DMS79 treated with DMSO at 0.1 percent for 48 hours (cell line): ENCODE results near the gene AKAP13.
"Not testable (repeated sequence)": the region's sequence is repeated elsewhere in the genome, so short reads cannot be mapped to it uniquely, and the experiment has no call there.

ENCODE experiments used
- DNase-seq: peaks from one replicate; lab custom pipeline; 2025; lab: John Stamatoyannopoulos, UW

Gene AKAP13

GRCh38 chr15:85408270-85408746 is 27.9 kb downstream of the AKAP13 start:
- DNase-seq: no peak

DNA sequence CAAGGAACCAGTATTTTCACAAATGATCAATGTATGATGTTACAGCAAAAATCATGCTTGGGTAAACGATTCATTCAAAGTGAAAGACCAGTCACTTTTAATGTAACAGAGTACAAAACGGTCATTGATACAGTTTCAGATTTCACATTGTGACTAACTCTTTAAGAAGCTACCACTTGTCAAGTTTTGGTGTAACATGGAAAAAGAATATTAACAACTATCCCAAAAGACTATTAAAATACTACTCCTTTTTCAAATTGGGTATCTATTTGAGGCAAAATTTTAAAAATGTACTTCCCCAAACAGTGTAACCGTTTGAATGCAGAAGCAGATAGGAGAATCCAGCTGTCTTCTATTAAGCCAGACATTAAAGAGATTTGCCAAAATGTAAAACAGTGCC is 31.7 kb downstream of the AKAP13 start:
- no peak for DNase-seq

- DNase-seq: no peak
Observed at GRCh38 chr15:85412956-85413854, 32.8 kb downstream of the AKAP13 start.

- DNase-seq: no peak
Observed at GRCh38 chr15:85414037-85414436, 33.6 kb downstream of the AKAP13 start.

DNA sequence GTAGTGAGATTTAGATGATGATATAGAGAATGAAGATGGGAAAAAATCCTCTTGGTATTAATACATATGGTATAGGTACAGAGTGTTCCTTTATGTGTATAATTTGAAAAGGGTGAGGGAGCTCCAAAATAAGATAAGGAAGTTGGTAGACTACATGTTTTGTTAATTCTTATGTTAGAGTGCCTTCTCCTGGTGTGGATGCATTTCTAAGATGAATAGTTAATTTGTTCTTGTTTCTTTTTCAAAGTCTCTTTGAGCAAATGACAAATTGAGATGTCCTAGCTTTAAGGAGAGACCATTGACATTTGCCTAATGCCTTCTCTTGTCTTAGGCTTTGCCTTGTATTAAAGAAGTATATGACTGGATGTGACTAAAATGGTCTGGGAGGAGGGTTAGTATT is 34.1 kb downstream of the AKAP13 start:
- DNase-seq: no peak

GRCh38 chr15:85414991-85415390 is 34.6 kb downstream of the AKAP13 start:
- DNase-seq: no peak

- no peak for DNase-seq
Observed at GRCh38 chr15:85415783-85416182, 35.4 kb downstream of the AKAP13 start.

GRCh38 chr15:85417276-85417675 is 36.9 kb downstream of the AKAP13 start:
- no peak for DNase-seq

DNA sequence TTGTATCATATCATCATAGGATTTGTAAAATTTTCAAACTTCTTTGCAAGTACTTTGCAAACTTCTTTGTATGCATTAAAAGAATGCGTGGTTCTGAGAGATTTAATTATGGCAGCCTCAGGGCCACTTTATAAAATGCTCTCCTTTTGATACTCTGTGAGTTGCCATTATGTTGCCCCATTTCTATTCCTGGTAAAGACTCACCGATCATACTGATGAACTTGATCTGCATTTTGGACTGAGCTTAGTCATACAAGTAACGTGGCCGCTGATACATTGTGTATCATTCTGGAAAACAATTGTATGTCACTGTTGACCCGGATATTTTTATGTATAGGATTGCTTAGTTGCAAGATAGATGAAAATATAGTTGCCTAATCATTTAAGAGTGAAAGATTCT is 38.8 kb downstream of the AKAP13 start:
- no peak for DNase-seq

DNA sequence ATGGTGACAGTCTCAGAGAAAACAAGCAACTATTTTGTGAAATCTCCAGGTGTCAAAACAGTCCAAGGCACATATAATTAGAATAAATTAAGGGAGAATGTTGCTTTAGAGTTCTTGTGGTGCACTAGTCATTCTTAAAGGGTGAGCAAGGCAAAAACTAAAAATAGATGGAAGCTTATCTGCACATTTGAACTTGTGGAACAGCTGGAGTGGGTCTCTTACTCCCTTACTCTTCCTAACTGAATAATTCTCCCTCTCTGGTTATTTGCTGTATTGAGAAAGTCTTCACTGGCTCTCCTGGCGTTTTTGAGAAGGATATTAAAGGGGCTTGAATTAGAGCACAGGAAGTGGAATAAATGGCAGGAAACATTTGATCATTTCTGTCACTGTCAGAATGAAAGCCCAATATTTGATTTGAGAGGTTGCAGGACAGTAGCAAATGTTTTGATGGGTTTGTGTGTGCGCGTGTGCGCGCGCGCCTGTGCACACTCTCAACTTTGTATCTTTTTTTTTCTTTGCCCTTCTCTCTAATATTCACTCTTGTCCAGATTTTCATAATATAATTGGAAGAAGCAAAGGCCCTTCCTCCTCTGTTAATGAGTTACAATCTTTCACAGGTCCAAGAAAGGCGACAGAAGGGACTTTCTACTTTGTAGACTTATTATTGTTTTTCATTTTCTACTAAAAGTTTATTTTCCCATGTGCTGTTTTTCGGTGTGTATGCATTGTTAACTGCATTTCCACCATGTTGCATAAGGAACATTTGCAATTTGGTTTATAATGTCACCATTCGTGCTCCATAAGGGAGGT is 40.9 kb downstream of the AKAP13 start:
- no peak for DNase-seq

DNA sequence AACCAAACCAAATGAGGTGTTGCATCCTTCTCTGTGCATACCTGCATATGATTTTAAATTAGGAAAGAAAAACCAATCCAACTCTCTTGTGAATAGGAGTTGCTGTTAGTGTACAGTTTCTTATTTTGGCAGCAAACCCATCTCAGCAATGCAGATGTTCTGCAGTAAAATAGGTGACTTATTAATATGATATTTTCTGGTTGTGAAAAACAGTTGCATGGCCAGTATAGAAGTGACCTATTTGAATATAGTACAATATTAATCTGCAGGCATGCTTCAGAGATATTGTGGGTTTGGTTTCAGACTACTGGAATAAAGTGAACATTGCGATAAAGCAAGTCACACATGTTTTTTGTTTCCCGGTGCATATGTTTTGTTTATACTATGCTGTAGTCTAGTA is 42.2 kb downstream of the AKAP13 start:
- DNase-seq: no peak

DNA sequence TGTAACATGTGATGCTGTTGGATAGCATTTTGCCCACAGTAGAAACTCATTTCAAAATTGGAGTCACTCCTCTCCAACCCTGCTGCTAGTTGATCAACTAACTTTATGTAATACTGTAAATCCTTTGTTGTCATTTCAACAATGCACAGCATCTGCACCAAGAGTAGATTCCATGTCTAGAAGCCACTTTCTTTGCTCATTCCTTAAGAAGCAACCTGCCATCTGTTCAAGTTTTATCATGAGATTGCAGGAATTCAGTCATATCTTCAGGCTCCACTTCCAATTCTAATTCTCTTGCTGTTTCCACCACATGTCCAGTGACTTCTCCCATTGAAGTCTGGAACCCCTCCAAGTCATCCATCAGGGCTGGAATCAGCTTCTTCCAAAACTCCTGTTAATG is 42.9 kb downstream of the AKAP13 start:
- no peak for DNase-seq

- DNase-seq: no peak
Observed at GRCh38 chr15:85424154-85424553, 43.8 kb downstream of the AKAP13 start.

GRCh38 chr15:85426481-85426880 is 46.1 kb downstream of the AKAP13 start:
- no peak for DNase-seq

- DNase-seq: no peak
Observed at GRCh38 chr15:85427286-85428028, 47.1 kb downstream of the AKAP13 start.

- DNase-seq: no peak
Observed at GRCh38 chr15:85429522-85429921, 49.1 kb downstream of the AKAP13 start.

DNA sequence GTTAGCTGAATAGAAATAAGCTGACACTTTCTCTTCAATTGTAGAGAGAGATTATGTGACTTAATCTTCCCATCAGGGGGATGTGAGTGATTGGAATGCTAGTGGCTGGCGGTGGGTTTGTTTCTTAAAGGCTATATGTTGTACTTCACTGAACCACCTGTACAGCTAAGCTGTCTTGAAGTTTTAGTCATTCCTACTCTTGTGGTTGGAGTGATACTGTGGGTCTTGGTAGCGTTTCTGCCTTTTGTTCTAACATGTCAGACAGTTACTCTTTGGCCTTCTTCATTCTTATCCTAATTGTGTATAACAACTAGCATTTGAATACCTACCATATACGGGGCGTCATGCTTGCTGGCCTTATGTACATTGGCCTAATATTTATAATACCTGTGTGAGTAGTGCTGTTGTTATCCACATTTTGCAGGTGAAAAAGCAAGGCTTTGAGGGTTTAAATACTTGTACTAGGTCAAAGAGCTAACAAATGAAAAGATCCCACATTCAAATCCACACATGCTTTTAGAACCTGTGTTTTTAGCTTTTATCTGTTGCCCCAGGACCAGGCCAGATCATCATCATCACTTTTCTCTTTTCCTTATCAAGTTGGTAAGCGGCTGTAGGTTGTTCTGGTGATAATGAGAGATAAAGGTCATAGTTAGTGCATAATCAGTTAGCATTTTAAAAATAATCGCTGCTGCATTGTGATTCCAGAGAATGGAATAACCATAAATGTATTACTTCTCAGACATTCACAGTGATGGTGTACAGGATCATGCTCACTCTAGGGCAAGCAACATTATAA is 50.2 kb downstream of the AKAP13 start:
- DNase-seq: no peak

DNA sequence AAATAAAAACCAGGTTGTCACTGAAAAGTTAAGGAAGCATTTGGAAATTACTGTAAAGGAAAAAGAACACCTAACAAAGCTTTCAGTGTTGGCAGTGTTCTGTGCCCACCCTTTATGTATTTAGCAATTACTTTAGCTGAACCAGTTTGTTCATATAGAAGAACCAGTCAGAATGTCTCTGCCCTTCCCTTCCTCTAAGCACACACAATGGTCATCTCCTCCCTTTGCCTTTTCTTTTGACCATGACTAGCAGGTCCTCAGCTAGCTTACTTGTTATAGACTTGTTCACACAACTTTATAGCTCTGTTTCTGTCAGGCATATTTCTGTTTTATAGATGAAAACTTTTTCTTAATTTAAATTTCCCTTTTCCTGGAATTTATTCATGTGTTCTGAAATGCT is 59.6 kb downstream of the AKAP13 start:
- DNase-seq: no peak

GRCh38 chr15:85440451-85440850 is 60.0 kb downstream of the AKAP13 start:
- no peak for DNase-seq

- not testable (repeated sequence) for DNase-seq
Observed at GRCh38 chr15:85441854-85442253, 61.5 kb downstream of the AKAP13 start.

DNA sequence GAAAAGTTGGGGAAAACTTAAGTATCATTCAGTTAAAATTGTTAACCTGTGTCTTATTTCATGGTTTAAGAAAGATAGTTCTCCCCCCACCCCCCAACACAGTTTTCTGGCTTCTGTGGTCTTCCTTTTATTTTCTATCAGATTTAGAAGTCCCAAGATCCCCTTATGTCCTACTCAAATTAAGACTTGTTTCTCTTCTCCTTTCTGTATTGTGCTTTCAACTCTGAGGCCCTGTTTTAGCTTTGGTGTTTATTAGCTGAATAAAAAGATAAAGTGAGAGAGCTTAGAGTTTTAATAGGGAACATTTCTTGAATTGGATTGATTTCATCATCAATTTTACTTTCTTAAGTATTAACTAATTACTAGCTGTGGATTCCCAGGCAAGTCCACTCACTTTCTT is 62.6 kb downstream of the AKAP13 start:
- no peak for DNase-seq
